Hematopoietic multipotent progenitor cell treated with erythropoietin and hydrocortisone succinate and interleukin-3 and kit ligand, for 6 days (in vitro differentiated cells): Measurements from ENCODE around the gene COG6.
A peak's percentile ranks its signal among the peaks of the same experiment; 100 is the strongest.

Source experiments
- DNase-seq: peaks from one replicate; pipeline ENCODE4 v3.0.0-alpha.2; 2015

The COG6 gene

DNA sequence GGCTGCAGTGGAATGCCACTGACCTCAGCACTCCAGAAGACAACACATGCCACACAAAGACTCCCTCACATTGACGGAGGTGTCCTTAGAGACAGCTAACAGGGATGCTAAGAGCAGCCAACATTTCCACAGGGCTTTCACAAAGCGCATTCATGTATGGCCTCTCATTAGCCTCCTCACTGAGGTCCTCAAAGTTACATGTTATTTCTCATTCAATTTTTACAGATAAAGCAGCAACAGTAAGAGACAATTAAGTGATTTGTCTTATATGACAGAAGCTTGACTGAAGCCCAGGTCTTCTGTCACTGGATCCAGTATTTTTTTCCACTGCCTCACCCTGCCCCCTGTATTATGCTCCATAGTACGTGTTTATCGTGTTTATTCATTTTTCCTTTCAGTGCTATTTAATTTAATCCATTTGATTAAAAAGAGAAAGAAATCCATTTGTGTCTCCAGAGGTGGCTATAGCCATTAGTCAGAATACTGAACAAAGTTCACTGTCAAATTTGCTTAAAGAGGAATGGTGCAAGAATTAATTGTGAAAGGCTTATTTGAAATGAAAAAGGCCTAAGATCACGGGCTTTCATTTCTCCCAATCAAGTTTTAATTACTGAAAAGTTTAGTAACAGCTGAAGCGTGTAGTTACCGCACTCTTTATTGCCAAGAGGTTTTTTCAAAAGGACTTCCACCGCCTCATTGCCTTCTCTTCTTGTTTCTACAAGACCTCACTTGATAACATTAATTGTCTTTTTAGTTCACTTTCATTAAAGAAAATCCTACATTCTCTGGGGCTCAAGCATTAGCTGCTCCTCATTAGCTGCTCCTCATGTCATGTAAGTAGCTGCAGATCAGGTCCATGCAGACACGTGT lies 115.0 kb downstream of the COG6 start:
- DNase-seq: no peak

DNA sequence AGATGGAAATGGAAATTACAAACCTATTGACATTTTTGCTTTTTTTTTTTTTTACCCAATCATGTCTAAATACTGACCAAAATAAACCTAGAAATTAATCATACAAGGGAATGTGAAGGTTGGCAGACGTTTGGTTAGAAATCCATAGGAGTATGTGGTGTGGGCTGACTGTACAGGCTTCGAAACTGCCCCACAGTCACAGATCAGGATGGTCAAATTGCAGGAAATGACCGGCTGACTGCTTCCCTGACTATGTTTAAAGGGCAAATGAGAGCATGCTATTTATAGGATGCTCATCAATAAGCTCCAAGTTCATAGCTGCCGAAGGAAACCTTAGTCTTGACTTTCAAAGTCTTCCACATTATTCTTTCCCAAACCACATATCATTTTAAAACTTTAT lies 118.4 kb downstream of the COG6 start:
- DNase-seq: no peak

DNA sequence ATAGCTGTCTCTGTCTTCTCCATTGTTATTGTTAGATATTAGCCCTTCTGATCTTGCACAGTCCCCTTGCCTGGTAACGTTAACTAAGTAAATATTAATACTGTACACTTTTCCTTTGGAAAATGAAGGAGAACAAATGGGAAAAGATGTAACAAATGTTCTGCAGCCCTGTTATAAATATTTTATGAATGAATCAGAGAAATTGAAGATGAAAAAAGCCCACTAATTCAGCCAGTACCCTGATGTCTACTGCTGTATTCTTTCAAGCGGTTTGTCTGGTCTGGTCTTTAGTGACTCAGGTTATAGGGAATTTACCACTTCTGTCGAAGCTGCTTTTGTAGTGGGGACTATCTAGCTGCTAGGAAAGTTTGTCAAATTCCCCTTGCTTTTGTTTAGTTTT lies 121.0 kb downstream of the COG6 start:
- DNase-seq: no peak

DNA sequence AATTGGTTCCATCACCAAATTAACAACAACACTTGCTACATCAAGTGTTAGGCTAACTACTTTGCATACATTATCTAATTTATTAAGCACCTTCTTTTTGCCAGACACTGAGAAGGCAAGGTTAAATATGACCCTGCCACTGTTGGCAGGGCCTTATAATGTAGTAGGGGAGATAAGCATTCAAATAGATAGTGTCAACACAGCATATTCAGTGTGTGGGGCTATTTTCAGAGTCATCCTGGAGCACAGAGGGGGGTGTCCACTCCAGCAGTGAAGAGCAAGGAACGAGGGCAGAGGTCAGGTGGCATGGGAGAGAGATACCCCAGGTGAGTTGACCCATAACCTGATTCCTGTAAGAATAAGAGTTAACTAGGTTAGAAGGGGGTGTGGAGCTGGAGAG lies 121.6 kb downstream of the COG6 start:
- no peak for DNase-seq

GRCh38 chr13:39777527-39778061 lies 122.1 kb downstream of the COG6 start:
- peak; percentile 47 for DNase-seq

GRCh38 chr13:39779337-39780265 lies 124.1 kb downstream of the COG6 start:
- DNase-seq: no peak

DNA sequence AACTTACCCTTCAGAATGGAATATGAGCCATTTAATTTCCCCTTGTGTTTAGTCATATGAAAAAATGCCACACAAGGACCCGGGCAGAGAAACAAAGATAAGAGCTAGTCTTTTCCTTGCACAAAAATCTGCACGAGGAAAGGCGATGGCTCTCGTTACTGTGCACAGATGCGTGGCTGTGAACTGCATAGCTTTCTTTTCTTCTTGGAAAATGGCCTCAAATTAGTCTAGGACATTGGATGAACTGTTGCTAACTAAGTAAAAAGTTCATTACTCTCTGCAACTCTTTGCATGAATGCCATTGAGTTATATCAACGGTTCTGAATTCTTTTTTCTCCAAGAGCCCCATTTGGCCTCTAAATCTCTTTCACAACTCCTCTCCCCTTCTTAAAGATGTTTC lies 125.2 kb downstream of the COG6 start:
- no peak for DNase-seq

- DNase-seq: no peak
Observed at GRCh38 chr13:39781381-39781780, 125.9 kb downstream of the COG6 start.

DNA sequence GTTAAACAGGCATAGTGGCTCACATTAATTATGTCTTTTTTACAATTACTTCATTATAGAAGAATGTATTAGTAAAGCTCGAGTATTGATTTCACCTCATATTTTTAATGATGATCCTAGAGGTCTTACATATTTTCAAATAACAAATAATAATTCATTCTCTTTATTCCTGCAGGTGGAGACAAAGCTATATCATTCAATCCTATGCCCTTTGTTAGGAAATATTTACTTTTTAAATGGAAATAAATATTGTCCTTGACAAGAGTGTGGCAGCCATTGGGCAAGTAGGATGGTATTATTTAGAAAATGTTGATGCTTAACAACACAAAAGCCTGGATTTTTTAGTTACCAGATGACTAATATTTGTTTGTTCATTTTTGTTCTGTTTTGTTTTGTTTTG lies 127.6 kb downstream of the COG6 start:
- DNase-seq: no peak

- DNase-seq: no peak
Observed at GRCh38 chr13:39784347-39784746, 128.9 kb downstream of the COG6 start.

GRCh38 chr13:39786091-39786490 lies 130.6 kb downstream of the COG6 start:
- DNase-seq: no peak

DNA sequence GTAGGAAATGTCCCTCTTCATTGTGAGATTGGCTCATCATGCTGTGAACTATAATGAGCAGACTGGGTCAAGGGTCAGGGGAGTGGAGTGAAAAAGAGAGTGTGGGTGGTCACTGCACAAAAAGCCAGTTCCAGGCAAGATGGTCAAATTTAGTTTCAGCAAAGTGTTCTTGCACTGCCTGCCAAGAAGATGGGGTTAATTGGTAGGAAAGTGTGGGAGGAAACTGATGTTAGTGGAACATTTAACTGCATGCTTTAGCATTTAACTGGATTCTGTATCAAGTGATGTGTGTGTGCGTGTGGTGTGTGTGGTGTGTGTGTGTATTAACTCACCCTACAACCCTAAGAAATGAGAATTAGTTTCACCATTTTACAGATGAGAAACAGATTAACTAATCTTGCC lies 131.6 kb downstream of the COG6 start:
- DNase-seq: no peak

DNA sequence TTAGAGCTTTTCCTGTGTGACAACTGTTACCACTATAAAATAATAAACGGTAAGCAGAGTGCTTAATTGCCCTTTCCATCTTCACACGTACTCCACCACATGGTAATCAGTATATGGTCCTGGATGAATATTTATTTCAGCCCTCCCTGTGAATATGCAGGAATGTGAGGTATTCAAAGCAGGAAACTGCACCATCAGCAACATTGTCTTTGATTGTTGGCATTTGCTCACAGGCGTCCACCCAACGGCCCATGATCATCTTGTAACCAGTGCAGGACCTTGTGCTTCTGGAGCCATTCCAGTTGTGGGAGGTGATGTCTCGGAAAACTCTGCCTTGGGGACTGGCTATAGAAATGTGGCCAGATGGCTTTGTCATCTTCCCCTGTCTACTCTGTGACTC lies 132.6 kb downstream of the COG6 start:
- no peak for DNase-seq

DNA sequence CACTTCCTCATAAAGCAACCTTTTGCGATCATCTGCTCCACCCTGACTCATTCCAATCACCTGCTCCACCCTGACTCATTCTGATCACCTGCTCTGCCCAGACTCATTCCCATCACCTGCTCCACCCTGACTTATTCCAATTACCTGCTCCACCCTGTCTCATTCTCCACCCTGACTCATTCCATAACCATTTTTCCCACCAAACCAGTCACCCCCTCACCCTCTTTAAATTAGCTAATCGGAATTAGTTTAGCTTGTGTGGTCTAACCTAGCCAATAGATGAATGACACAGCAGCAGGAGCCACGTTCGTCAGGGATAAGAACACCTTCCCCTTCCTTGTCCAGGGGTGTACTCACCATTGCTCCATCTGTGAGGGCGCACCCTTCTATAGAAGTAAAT lies 134.0 kb downstream of the COG6 start:
- DNase-seq: no peak
